Liver (tissue), 9 donors: ENCODE measurements around the gene FZD4. TPM values are rescaled to one million over a fixed set of nuclear protein-coding genes. Genes with fewer than 3 reads are reported as not detected.
A peak's percentile ranks its signal among the peaks of the same experiment; 100 is the strongest.

Experiments used
- DNase-seq: peaks from one replicate; pipeline ENCODE4 v3.0.0-alpha.2; 2017; ENCODE audit warnings: low spot score
- H3K27ac ChIP-seq, 2 donors: one replicate each; pipeline ENCODE4 v1.7.0; 2013; ENCODE audit warnings: inconsistent platforms in 2 of 2, low read length in 2 of 2, control low read depth in 1 of 2, low read depth in 1 of 2, mild to moderate bottlenecking in 1 of 2
- H3K27me3 ChIP-seq, 4 donors: one replicate each; pipeline versions ENCODE4 v1.6.1 to v1.7.0; 2013; ENCODE audit warnings: low read length in 3 of 4, inconsistent platforms in 1 of 4, mild to moderate bottlenecking in 1 of 4, moderate library complexity in 1 of 4; ENCODE audit not compliant: control insufficient read depth in 4 of 4, insufficient read depth in 4 of 4
- H3K36me3 ChIP-seq, 4 donors: one replicate each; pipeline versions ENCODE4 v1.6.1 to v1.7.0; 2013; ENCODE audit warnings: low read length in 3 of 4, mild to moderate bottlenecking in 3 of 4, low read depth in 1 of 4, moderate library complexity in 1 of 4; ENCODE audit not compliant: control insufficient read depth in 4 of 4, insufficient read depth in 3 of 4
- H3K4me1 ChIP-seq, 4 donors: one replicate each; pipeline versions ENCODE4 v1.6.1 to v1.7.0; 2013; ENCODE audit warnings: low read length in 3 of 4, mild to moderate bottlenecking in 3 of 4, moderate library complexity in 1 of 4; ENCODE audit not compliant: control insufficient read depth in 4 of 4, insufficient read depth in 4 of 4
- H3K4me3 ChIP-seq, 3 donors: one replicate each; pipeline versions ENCODE4 v1.6.1 to v1.7.0; 2013; ENCODE audit warnings: low read length in 3 of 3, control low read depth in 1 of 3, low read depth in 1 of 3, mild to moderate bottlenecking in 1 of 3
- H3K9ac ChIP-seq, 2 donors: one replicate each; pipeline ENCODE4 v1.7.0; 2013; ENCODE audit warnings: low read length in 2 of 2, mild to moderate bottlenecking in 2 of 2, moderate library complexity in 2 of 2, control low read depth in 1 of 2, low read depth in 1 of 2
- H3K9me3 ChIP-seq, 4 donors: one replicate each; pipeline versions ENCODE4 v1.6.1 to v1.7.0; 2013; ENCODE audit warnings: low read length in 3 of 4; ENCODE audit not compliant: control insufficient read depth in 4 of 4
- CTCF ChIP-seq: fragments of 150-350 bp; IDR thresholded peaks from 2 replicates; pipeline ENCODE4 v1.5.1; 2017; ENCODE audit warnings: improper control_type of control experiment, low read depth, low read length; ENCODE audit not compliant: missing input control
- FOXA1 ChIP-seq: IDR thresholded peaks from 2 replicates; pipeline ENCODE4 v1.6.1; 2016; ENCODE audit warnings: antibody characterized with exemption
- GABPA ChIP-seq, 2 donors: IDR thresholded peaks in 1 of 2; conservative IDR thresholded peaks in 1 of 2; 2 replicates each; pipeline ENCODE4 v1.6.1; 2016; ENCODE audit warnings: antibody characterized with exemption in 2 of 2, mild to moderate bottlenecking in 1 of 2, moderate library complexity in 1 of 2
- HNF4A ChIP-seq, 2 donors: conservative IDR thresholded peaks; 2 replicates each; pipeline ENCODE4 v1.6.1; 2016; ENCODE audit warnings: antibody characterized with exemption in 2 of 2, mild to moderate bottlenecking in 2 of 2
- HNF4G ChIP-seq: IDR thresholded peaks from 2 replicates; pipeline ENCODE4 v1.6.1; 2016; ENCODE audit warnings: antibody characterized with exemption
- MAX ChIP-seq: IDR thresholded peaks from 2 replicates; pipeline ENCODE4 v1.6.1; 2016; ENCODE audit warnings: antibody characterized with exemption
- RAD21 ChIP-seq, 2 donors: IDR thresholded peaks; 2 replicates each; pipeline ENCODE4 v1.6.1; 2016; ENCODE audit warnings: antibody characterized with exemption in 2 of 2, mild to moderate bottlenecking in 2 of 2
- REST ChIP-seq: IDR thresholded peaks from 2 replicates; pipeline ENCODE4 v1.6.1; 2016; ENCODE audit warnings: antibody characterized with exemption, mild to moderate bottlenecking
- RXRA ChIP-seq, 2 donors: IDR thresholded peaks; 2 replicates each; pipeline ENCODE4 v1.6.1; 2017 to 2018; ENCODE audit warnings: antibody characterized with exemption in 2 of 2, mild to moderate bottlenecking in 1 of 2
- SP1 ChIP-seq: IDR thresholded peaks from 2 replicates; pipeline ENCODE4 v1.6.1; 2018; ENCODE audit warnings: antibody characterized with exemption, mild to moderate bottlenecking
- TAF1 ChIP-seq: conservative IDR thresholded peaks from 2 replicates; pipeline ENCODE4 v1.6.1; 2016; ENCODE audit warnings: antibody characterized with exemption, mild to moderate bottlenecking
- YY1 ChIP-seq: IDR thresholded peaks from 2 replicates; pipeline ENCODE4 v1.6.1; 2016; ENCODE audit warnings: antibody characterized with exemption, mild to moderate bottlenecking
- WGBS: extraction: QIAGEN DNeasy Blood & Tissue Kit; methylation state at CpG from one replicate; pipeline ENCODE4 v1.1.7; 2013; 5-methylcytosine and 5-hydroxymethylcytosine counted together
- polyA plus RNA-seq, 2 donors: library from polyadenylated mRNA; stranded (reverse) in 1 of 2; unstranded in 1 of 2; fragments of 200-250 nt in 1 of 2; fragments of >200 nt in 1 of 2; fragmentation: Nextera tagmentation in 1 of 2; extraction: Ambion mirVana in 1 of 2; gene quantifications; one replicate each; pipeline versions ENCODE4 v1.2.1 to v1.2.3, GENCODE V29; 2013 to 2015
- total RNA-seq, 2 donors: library from RNA; depleted of rRNA; stranded (reverse); fragments of >200 nt; gene quantifications; one replicate each; pipeline ENCODE4 v1.2.3, GENCODE V29; 2014
- donor health status: healthy.
- donor health status: healthy.
- donor health status: healthy.
- donor health status: healthy.
- donor health status: healthy.

The FZD4 gene
- total and polyA plus RNA-seq, 4 donors = 4.9 to 23.7 (median 8.2) TPM

DNA sequence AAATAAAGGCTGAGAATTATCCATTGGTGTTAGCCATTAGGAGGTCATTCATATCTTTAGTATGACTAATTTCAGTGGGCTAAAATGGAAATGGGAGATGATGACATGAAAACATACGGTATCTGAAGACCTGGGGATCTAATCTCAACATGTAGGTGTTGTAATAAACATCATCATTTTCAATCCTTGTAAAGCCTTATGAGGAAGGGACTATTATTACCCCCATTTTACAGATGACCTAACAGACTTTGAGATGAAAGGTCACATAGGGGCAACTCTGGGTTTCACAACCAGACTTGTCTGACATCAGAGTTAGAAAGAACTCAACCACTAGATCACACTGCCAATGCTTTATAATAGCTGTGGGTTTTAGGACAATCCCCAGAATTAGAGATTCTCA lies 47.7 kb upstream of the FZD4 start:
- no peak for DNase-seq
- Histone ChIP-seq H3K9ac (no peak overlapping the region), H3K9me3 (no peaks in the 10 kb centered on the region), H3K4me1 (peaks cover 0 to 10% (median 5%) of the 10 kb centered on the region in 4 donors), H3K36me3 (no peaks in the 10 kb centered on the region), H3K4me3 (no peak overlapping the region), H3K27ac (no peak overlapping the region), H3K27me3 (no peaks in the 10 kb centered on the region)
- WGBS = 92% methylated on average over 1 of the region's 1 CpG
- TF ChIP-seq HNF4A (conservative IDR thresholded peaks at IDR 0.05) (peak in 1 of 2 donors; percentile 15), CTCF (no peak)

DNA sequence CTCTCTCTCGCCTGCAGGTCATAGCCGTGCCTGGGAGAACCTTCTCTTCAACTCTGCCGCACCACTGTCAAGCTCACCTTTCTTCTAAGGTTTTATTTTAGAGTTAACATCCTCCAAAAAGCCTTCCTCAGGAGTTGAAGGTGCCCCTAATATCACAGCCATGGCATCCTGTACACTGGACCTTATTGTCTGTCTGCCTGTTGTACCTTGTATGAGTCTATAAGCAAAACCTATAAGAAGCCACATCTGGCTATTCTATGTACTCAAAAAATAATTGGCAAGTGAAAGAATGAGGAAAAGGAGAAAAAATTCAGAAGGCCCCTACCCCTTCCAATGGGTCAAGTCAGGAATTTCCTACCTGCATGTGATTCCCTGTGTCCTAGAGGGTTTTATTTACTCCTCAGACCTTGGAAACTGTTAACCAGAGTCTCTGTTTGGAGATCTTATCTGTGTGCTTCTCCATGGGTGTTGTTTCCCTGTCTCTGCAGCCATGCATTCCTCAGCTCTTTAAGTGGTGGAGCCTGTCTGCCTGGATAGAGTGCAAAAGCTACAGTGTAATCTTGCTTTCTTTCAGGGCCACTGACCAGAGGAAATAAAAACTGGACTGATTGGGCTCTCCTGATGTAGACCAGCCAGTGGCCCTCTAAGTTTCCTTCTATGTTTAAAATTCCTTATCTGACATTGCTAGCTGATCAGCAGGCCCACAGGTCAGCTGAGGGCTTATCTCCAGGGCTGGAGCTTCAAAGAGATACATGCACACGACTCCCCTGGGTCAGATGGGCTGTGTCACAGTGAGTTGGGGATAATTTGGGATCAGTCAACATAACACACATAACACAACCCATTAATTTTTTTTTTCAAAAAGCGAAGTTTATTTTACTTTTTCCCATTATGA lies 44.9 kb upstream of the FZD4 start:
- no peak overlapping the region for H3K9ac ChIP-seq
- no peaks in the 10 kb centered on the region for H3K27me3 ChIP-seq
- TF ChIP-seq CTCF = no peak
- TF ChIP-seq REST = no peak
- TF ChIP-seq MAX = no peak
- TF ChIP-seq RAD21 (IDR thresholded peaks at IDR 0.05) = peak in 1 of 2 donors; percentile 4
- no peak overlapping the region for H3K27ac ChIP-seq
- H3K9me3 ChIP-seq = no peaks in the 10 kb centered on the region
- no peak overlapping the region for H3K4me3 ChIP-seq
- 67% methylated on average over 5 of the region's 5 CpGs for WGBS
- peaks cover 0 to 4% (median 2%) of the 10 kb centered on the region in 4 donors for H3K4me1 ChIP-seq
- peak; percentile 49 for DNase-seq
- H3K36me3 ChIP-seq = no peaks in the 10 kb centered on the region

DNA sequence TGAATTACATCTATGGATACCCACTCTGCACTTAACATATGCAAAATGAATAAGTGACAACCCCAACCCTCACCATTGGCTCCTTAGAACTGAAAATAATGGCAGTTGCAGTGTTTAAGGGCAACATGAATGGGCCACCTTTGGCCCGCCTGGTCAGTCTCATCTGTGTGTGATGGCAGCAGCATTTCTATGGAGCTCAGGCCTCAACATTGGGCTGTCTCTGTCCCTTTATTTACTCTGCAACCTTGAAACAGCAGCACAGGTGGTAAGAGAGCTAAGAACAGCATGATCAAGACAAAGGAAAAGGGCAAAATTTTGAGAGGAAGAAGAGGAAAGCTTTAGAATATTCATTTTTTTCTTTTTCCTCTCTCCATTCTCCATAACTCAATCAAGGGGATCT lies 44.2 kb upstream of the FZD4 start:
- Histone ChIP-seq H3K36me3 (no peaks in the 10 kb centered on the region), H3K27ac (no peak overlapping the region), H3K27me3 (no peaks in the 10 kb centered on the region), H3K9me3 (no peaks in the 10 kb centered on the region), H3K9ac (no peak overlapping the region), H3K4me3 (no peak overlapping the region), H3K4me1 (no peaks in the 10 kb centered on the region)
- TF ChIP-seq GABPA (IDR thresholded peaks at IDR 0.05 in 1 of 2, conservative IDR thresholded peaks at IDR 0.05 in 1 of 2) = no peak
- no peak for TF ChIP-seq YY1
- no peak for TF ChIP-seq RXRA (IDR thresholded peaks at IDR 0.05)
- no peak for TF ChIP-seq HNF4G
- no peak for TF ChIP-seq FOXA1
- TF ChIP-seq SP1 = no peak
- no peak for TF ChIP-seq TAF1
- TF ChIP-seq HNF4A (conservative IDR thresholded peaks at IDR 0.05) = no peak
- no peak for DNase-seq
- WGBS = 98% methylated on average over 1 of the region's 1 CpG
